B cell (primary cell): ENCODE results near the gene ATL1.

Experiments
- EZH2 ChIP-seq: IDR thresholded peaks from 2 replicates; pipeline ENCODE4 v1.6.1; 2012; ENCODE audit warnings: borderline replicate concordance, low read depth, mild to moderate bottlenecking, moderate library complexity, low read length; ENCODE audit not compliant: insufficient read depth, poor library complexity, severe bottlenecking
- TF ChIP-seq, protein P1 (sequence below): fragments of 200-600 bp; IDR thresholded peaks from one replicate; pipeline ENCODE4 v1.8.0; 2022; ENCODE audit warnings: antibody characterized with exemption, mild to moderate bottlenecking

DNA sequence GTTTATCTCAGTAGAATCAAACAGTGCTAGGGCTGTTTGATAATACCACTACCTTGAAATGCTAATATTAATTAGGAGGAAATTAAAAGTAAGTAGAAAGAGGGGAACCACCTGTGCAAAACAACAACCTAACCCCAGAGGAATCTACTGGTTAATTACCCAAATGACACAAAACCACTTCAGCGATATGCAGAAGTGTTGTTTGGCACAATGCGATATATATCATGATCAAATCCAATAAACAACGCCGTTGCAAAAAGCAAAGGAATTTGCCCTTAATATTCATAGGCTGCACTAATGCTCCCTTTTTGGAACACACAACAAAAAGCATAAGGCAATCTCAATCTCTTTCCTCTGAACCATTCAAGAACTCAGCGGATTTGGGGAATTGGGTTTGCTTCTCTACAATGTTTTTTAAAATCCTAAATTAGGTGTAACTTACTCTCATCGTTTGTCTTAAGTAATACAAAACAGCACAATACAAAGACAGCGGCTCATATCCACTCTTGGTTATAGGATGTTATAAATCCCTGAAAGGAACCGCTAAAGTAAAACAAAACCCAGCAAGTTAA is 29.1 kb upstream of the ATL1 start:
- TF ChIP-seq, protein P1, sequence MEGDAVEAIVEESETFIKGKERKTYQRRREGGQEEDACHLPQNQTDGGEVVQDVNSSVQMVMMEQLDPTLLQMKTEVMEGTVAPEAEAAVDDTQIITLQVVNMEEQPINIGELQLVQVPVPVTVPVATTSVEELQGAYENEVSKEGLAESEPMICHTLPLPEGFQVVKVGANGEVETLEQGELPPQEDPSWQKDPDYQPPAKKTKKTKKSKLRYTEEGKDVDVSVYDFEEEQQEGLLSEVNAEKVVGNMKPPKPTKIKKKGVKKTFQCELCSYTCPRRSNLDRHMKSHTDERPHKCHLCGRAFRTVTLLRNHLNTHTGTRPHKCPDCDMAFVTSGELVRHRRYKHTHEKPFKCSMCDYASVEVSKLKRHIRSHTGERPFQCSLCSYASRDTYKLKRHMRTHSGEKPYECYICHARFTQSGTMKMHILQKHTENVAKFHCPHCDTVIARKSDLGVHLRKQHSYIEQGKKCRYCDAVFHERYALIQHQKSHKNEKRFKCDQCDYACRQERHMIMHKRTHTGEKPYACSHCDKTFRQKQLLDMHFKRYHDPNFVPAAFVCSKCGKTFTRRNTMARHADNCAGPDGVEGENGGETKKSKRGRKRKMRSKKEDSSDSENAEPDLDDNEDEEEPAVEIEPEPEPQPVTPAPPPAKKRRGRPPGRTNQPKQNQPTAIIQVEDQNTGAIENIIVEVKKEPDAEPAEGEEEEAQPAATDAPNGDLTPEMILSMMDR = no peak
- TF ChIP-seq EZH2 = no peak
